Measurements from ENCODE around the gene TXNL1. TPM values are rescaled to one million over a fixed set of nuclear protein-coding genes. Genes with fewer than 3 reads are reported as not detected.

The TXNL1 gene
- total and polyA plus RNA-seq, 2 donors from 2014 or later: 54.0 to 91.1 TPM

Other genes starting within 250 kb of the TXNL1 start
- gene WDR7, start 12.8 kb upstream of the TXNL1 start, total RNA-seq: 34.4 TPM
- gene WDR7, start 12.8 kb upstream of the TXNL1 start, polyA plus RNA-seq (ENCODE audit: insufficient read depth, low read depth, low replicate concordance): 7.3 TPM